Measurements from ENCODE around the gene MBP.

MBP gene

DNA sequence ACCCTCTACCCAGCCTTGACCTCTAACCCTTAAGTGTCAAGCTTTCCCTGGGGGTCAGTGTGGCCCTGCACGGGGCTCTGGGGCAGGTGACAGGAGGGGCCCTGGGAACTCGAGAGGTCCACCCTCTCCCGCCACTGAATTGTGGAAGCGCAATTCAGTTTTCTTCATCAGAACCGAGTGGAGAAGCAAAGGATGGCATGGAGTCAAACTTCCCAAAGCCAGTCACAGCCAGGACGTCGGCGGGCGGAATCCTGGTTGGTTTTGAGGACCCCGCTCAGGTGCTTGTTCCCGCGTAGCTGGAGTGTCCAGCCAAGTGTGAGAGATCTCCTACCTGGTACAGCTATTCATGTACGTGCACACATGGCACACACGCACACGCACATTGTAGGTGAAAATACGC lies 62.0 kb downstream of the MBP start:
- H3K27ac ChIP-seq: peak overlapping the region in 1 of 2 donors; percentile 42
- no peaks in the 10 kb centered on the region for H3K27me3 ChIP-seq
- TF ChIP-seq, protein P1, sequence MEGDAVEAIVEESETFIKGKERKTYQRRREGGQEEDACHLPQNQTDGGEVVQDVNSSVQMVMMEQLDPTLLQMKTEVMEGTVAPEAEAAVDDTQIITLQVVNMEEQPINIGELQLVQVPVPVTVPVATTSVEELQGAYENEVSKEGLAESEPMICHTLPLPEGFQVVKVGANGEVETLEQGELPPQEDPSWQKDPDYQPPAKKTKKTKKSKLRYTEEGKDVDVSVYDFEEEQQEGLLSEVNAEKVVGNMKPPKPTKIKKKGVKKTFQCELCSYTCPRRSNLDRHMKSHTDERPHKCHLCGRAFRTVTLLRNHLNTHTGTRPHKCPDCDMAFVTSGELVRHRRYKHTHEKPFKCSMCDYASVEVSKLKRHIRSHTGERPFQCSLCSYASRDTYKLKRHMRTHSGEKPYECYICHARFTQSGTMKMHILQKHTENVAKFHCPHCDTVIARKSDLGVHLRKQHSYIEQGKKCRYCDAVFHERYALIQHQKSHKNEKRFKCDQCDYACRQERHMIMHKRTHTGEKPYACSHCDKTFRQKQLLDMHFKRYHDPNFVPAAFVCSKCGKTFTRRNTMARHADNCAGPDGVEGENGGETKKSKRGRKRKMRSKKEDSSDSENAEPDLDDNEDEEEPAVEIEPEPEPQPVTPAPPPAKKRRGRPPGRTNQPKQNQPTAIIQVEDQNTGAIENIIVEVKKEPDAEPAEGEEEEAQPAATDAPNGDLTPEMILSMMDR (IDR thresholded peaks at IDR 0.05): no peak

DNA sequence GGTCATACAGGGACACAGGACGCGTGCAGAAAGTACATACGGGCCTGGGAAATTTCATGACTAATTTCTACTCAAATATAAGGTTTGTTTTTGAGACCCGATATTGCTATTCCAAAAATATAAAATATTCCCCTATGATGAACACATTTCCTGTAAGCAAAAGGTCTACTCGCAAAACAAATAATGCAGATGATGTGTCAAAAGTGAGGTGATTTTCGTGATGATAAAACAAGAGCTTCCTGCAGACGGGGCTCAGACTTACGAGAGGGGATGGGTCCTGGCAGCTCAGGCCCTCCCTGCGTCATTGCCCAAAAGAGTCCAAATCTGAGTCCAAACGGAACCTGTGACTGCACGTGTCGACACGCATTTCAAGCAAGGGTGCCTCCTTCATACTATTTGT lies 62.7 kb downstream of the MBP start:
- no peaks in the 10 kb centered on the region for H3K27me3 ChIP-seq
- H3K36me3 ChIP-seq: no peaks in the 10 kb centered on the region
- peaks cover 0 to 39% (median 35%) of the 10 kb centered on the region in 4 donors for H3K4me1 ChIP-seq
- TF ChIP-seq, protein P1 (IDR thresholded peaks at IDR 0.05): no peak
- intact Hi-C loops (cut with DNase I; ENCODE audit: low total_unique reads): loop anchor here (5.0 kb wide), 1 partner anchor 62 kb away; the partner anchor contains the start of gene MBP
- no peak overlapping the region for H3K4me3 ChIP-seq
- no peaks in the 10 kb centered on the region for H3K9me3 ChIP-seq
- H3K27ac ChIP-seq: no peak overlapping the region
- DNase-seq: no peak

More for the DNA sequence above, 62.0 kb downstream of the MBP start:
- no peak for DNase-seq
- Histone ChIP-seq H3K9me3 (no peaks in the 10 kb centered on the region), H3K4me3 (no peak overlapping the region), H3K4me1 (peaks cover 0 to 39% (median 35%) of the 10 kb centered on the region in 4 donors), H3K36me3 (no peaks in the 10 kb centered on the region)
- intact Hi-C loops (cut with DNase I; ENCODE audit: low total_unique reads): no loop called here

DNA sequence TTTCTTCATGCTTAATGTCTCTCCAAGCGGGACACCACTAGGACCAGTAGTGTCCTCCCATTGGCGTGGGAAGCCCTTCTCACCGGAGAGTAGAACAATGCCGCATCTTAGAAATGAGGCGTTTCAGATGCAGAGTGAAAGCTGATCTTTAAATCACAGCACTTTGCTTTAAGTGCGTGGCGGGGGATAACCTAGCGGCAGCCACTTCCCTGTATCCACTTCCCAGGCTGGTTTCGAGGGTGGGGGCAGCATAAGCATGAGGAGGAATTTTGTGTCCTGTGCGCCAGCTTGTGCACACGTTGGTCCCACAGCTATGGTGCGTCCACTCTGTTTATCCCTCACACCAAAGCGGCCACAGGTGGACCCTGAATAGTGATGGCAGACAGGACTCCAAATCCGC lies 63.1 kb downstream of the MBP start:
- no peak overlapping the region for H3K27ac ChIP-seq
- intact Hi-C loops (cut with DNase I; ENCODE audit: low total_unique reads): loop anchor here (5.0 kb wide), 1 partner anchor 63 kb away; the partner anchor contains the start of gene MBP

DNA sequence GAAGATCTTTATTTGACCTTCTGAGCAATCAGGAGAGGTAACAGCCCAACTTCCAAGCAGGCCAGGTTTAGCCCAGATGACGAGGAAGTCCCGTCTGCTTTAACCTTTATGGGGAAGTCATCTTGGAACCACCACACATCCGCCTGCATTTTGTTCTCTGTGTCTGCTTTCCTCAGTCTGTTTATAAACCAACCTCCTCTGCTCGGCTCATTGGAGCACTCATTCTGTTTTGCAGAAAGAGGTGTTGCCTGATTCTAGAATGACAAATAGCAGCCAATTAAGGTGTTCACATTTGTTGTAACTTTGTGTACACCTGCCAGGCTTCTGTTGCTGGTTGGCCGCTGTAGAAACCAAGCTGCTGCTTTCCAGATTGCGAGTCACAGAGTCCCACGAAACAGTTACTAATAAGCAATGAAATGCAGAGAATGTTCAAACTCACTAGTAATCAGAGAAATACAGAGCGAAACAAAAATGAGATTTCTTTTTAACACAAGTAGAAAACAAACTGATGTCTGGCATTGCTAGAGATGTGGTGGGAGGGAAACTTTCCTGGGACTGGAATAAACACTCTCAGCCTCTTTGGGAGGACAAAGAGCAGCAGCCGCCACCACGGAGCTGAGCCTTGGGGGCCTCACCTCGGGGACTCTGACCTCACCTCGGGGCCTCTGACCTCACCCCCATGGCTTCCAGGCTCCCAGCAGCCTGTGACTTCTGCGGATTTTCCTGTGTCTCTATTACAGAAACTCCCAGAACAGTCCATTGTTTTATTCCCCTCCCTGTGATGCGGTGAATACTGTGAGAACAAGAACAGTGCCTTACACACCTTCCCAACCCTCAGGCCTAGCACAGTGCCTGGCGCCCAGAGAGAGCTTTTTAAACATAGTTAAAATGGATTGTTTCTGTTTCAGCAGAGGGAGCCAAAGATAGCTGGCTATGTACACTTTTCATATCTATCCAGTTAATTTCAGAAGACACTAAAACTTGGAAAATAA lies 64.0 kb downstream of the MBP start:
- Histone ChIP-seq H3K36me3 (peaks cover 0 to 3% (median 0%) of the 10 kb centered on the region in 3 donors), H3K27me3 (no peaks in the 10 kb centered on the region), H3K27ac (peak overlapping the region; percentile 68 to 73), H3K4me1 (peaks cover 0 to 39% (median 32%) of the 10 kb centered on the region in 4 donors), H3K4me3 (no peak overlapping the region), H3K9me3 (no peaks in the 10 kb centered on the region)
- TF ChIP-seq, protein P1 (IDR thresholded peaks at IDR 0.05): no peak
- no peak for DNase-seq
- intact Hi-C loops (cut with DNase I; ENCODE audit: low total_unique reads): loop anchor here (5.0 kb wide), 1 partner anchor 64 kb away; the partner anchor contains the start of gene MBP

More for the DNA sequence above, 63.1 kb downstream of the MBP start:
- DNase-seq: no peak
- Histone ChIP-seq H3K4me1 (peaks cover 0 to 39% (median 33%) of the 10 kb centered on the region in 4 donors), H3K9me3 (no peaks in the 10 kb centered on the region), H3K4me3 (no peak overlapping the region), H3K27me3 (no peaks in the 10 kb centered on the region), H3K36me3 (no peaks in the 10 kb centered on the region)
- TF ChIP-seq, protein P1 (IDR thresholded peaks at IDR 0.05): no peak

DNA sequence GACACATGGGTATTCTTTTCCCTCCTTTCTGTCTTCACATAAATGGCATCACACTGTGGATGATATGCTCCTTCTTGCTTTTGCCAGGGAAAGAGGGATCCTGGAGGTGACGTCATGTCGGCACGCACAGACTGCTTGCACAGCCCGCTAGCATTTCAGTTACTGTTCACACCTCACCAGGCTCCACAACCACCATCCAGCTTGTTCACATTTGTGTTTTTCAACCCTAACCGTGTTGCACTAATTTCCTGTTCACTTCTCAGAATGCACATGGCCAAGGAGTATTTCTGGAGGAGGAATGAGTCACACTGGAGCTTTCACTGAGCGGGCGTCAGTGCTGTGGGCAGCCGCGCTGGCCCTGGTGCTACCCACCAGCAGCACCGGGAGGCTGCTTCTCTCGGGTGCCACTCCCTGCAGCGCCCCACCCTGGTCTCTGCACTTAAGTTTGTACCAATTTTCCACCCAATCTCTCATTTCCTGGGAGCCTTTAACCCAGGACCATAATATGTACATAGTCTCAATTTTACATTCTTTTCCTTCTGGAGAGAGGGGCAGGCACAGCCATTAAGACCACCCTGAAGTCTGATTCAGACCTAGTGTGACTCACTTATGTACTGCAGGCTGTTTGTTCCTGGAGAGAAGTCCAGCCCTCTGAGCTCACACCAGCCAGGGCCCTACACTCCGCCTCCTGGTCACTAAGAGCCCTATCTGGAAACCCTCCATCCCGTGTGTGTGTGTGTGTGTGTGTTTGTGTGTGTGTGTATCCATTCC lies 65.1 kb downstream of the MBP start:
- H3K27ac ChIP-seq: peak overlapping the region; percentile 68 to 73
- peaks cover 0 to 10% (median 0%) of the 10 kb centered on the region in 3 donors for H3K36me3 ChIP-seq
- no peak overlapping the region for H3K4me3 ChIP-seq
- intact Hi-C loops (cut with DNase I; ENCODE audit: low total_unique reads): loop anchor here (5.0 kb wide), 1 partner anchor 65 kb away; the partner anchor contains the start of gene MBP
- TF ChIP-seq, protein P1 (IDR thresholded peaks at IDR 0.05): peak in 1 of 2 experiments; percentile 9
- DNase-seq: peak; percentile 81 to 86
- peaks cover 0 to 43% (median 32%) of the 10 kb centered on the region in 4 donors for H3K4me1 ChIP-seq
- no peaks in the 10 kb centered on the region for H3K9me3 ChIP-seq
- no peaks in the 10 kb centered on the region for H3K27me3 ChIP-seq
